ENCODE measurements around the gene MGAT4B. TPM values are rescaled to one million over a fixed set of nuclear protein-coding genes. Genes with fewer than 3 reads are reported as not detected.

Gene MGAT4B
- total RNA-seq, 2 experiments from 2014 or later: 100 to 116 TPM

- no peak for ATAC-seq
- Mint-ChIP-seq H3K4me3 (no peak overlapping the region), H3K27ac (no peak overlapping the region), H3K36me3 (peaks cover 10% of the 10 kb centered on the region), H3K9me3 (ENCODE audit: low read depth) (no peaks in the 10 kb centered on the region), H3K27me3 (no peaks in the 10 kb centered on the region), H3K4me1 (peaks cover 36% of the 10 kb centered on the region)
- no peak for DNase-seq
- CTCF ChIA-PET: interaction anchor here (2.3 to 2.9 kb wide), 2 partner anchors 20 to 292 kb away, joined by 11 to 17 read pairs; partner anchors contain the start of gene SQSTM1
These were observed 6.5 kb downstream of the MGAT4B start for GRCh38 chr5:179800071-179800695.

DNA sequence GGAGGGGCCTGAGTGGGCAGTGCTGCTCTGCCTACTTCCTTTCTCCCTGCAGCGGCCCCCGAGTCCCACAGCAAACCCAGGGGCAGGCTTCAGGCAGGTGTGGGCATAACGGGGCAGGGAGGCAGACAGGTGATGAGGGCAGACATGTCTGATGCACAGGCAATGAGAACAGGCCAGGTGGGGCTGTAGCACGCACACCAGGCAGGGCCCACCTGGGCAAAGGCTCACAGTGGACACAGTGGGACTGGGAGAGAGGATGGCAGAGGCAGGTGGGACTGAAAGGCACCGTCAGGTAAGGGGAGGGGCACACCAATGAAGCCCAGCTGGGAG is 7.1 kb downstream of the MGAT4B start:
- peaks cover 10% of the 10 kb centered on the region for H3K36me3 Mint-ChIP-seq
- no peak for ATAC-seq
- peaks cover 36% of the 10 kb centered on the region for H3K4me1 Mint-ChIP-seq
- H3K27ac Mint-ChIP-seq: no peak overlapping the region
- DNase-seq: no peak
- no peaks in the 10 kb centered on the region for H3K9me3 Mint-ChIP-seq (ENCODE audit: low read depth)
- no peak overlapping the region for H3K4me3 Mint-ChIP-seq
- H3K27me3 Mint-ChIP-seq: no peaks in the 10 kb centered on the region
- CTCF ChIA-PET: interaction anchor here (2.9 kb wide), 1 partner anchor 292 kb away, joined by 11 read pairs; no protein-coding TSS in a partner anchor

DNA sequence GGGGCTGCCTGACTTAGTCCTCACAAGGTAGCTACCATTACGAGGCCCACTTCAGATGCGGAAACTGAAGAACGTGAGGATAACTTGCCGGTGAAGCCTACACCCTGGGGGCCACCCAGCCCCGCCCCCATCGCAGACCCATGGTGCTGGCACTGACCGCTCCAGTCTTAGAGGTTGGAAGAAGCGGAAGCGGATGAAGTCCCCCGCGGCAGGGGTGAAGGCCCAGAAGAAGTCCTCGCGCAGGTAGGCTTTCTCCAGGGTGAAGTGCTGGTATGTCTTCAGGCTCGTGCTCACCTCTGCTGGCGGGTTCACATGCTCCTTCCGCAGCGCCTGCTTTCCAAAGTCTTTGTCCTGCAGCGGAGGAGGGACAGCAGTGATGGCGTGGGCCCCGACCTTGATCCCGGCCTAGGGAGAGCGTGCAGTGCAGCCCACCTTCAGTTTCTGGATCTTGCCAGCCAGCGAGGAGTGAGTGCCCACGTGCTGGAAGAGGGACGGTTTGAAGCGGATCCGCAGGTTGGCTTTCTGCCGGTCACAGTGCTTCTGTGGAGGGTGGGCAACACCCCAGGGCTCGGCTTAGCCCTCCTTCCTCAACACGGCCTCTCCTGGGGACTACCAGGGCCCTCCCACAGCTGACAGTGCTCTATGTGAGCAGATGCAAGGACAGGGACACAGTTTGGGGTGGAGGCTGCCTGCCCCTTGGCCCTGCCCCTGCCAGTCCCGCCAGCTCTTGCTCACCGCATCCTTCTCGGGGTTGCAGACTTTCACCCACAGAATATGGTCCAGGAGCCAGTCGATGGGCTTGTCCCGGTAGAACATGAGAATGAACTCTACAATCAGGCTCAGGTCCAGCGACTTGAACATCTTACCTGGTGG is 7.7 kb downstream of the MGAT4B start:
- Mint-ChIP-seq H3K36me3 (peaks cover 10% of the 10 kb centered on the region), H3K4me1 (peaks cover 36% of the 10 kb centered on the region), H3K27me3 (no peaks in the 10 kb centered on the region), H3K4me3 (no peak overlapping the region), H3K27ac (no peak overlapping the region), H3K9me3 (ENCODE audit: low read depth) (no peaks in the 10 kb centered on the region)
- DNase-seq (no peak), ATAC-seq (no peak)
- CTCF ChIA-PET: no interaction called here

- Mint-ChIP-seq H3K4me3 (no peak overlapping the region), H3K36me3 (peaks cover 10% of the 10 kb centered on the region)
- CTCF ChIA-PET: interaction anchor here (5.1 kb wide), 1 partner anchor 35 kb away, joined by 49 read pairs; no protein-coding TSS in a partner anchor
These were observed 8.4 kb downstream of the MGAT4B start for GRCh38 chr5:179798144-179798770.

DNA sequence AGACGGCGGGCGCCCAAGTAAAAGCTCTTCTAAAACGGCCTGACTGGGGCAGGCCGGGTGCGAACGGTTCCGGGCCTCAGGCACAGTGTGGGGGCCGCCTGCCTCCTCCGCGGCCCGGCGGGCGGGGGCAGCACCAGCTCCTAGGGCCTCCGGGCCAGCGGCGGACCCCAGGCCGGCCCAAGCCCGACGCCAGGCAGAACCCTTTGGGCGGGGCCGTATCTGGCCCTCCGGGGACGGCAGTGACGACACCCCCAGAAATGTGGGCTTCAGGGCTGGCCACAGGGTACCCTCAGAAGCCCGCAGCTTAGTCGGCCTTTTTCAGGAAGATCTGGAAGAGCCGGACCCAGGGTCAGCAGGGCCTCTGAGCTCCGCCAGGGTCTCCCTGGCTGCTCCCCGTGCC is 8.9 kb downstream of the MGAT4B start:
- DNase-seq (no peak), ATAC-seq (no peak)
- H3K9me3 Mint-ChIP-seq (ENCODE audit: low read depth): no peaks in the 10 kb centered on the region
- H3K4me1 Mint-ChIP-seq: peaks cover 38% of the 10 kb centered on the region
- H3K4me3 Mint-ChIP-seq: no peak overlapping the region
- no peak overlapping the region for H3K27ac Mint-ChIP-seq
- H3K36me3 Mint-ChIP-seq: peaks cover 10% of the 10 kb centered on the region
- CTCF ChIA-PET: interaction anchor here (2.5 to 5.1 kb wide), 3 partner anchors 8 to 35 kb away, joined by 9 to 49 read pairs (median 12); partner anchors contain the start of gene SQSTM1
- no peaks in the 10 kb centered on the region for H3K27me3 Mint-ChIP-seq

More at GRCh38 chr5:179798144-179798770, 8.4 kb downstream of the MGAT4B start:
- ATAC-seq (no peak), DNase-seq (no peak)
- Mint-ChIP-seq H3K27me3 (no peaks in the 10 kb centered on the region), H3K4me1 (peaks cover 37% of the 10 kb centered on the region), H3K27ac (no peak overlapping the region), H3K9me3 (ENCODE audit: low read depth) (no peaks in the 10 kb centered on the region)

DNA sequence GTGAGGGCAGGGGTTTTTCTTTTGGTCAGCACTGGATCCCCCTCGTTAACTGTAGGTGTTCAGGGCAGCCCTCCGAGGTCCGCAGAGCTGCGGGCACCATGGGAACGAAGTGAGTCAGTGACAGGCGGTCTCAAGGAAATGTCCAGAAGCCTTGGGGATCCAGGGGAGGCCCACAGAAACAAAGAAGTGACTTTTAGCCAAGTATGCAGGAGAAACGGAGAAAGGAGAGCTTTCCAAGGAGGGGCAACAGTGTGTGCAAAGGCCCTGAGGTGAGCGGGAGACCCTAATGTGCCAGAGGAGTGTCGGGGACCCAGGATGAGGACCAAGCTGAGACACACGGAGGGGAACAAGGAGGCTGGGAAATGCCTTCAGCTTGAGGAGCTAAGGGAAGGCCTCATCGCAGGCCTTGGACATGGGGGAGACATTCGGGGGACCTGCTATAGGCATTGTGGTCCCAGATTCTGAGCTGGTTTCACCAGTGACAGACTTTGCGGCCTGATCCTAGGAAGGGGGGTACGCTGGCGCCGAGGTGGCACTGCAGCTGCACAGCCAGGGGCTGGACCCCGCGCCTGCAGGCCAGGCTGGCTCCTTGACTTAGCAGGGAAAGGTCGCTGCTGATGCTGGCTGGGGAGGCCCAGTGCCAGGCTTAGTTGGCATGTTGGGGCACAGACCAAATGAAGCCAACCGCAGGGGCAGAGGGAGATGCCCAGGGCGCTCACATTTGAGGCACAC is 9.6 kb downstream of the MGAT4B start:
- H3K27ac Mint-ChIP-seq: peak overlapping the region; percentile 31

GRCh38 chr5:179795863-179796833 is 10.5 kb downstream of the MGAT4B start:
- Mint-ChIP-seq H3K36me3 (peaks cover 8% of the 10 kb centered on the region), H3K27me3 (no peaks in the 10 kb centered on the region), H3K4me3 (peak overlapping the region; percentile 53), H3K27ac (peak overlapping the region; percentile 31), H3K4me1 (peaks cover 34% of the 10 kb centered on the region), H3K9me3 (ENCODE audit: low read depth) (no peaks in the 10 kb centered on the region)
- CTCF ChIA-PET: interaction anchor here (0.7 to 5.1 kb wide), 12 partner anchors 10 to 147 kb away, joined by 3 to 49 read pairs (median 4); partner anchors contain the start of gene SQSTM1
- DNase-seq (peak; percentile 73), ATAC-seq (peak; percentile 79)

More for the DNA sequence above, 9.6 kb downstream of the MGAT4B start:
- ATAC-seq (no peak), DNase-seq (no peak)
- Mint-ChIP-seq H3K27me3 (no peaks in the 10 kb centered on the region), H3K36me3 (peaks cover 10% of the 10 kb centered on the region), H3K4me1 (peaks cover 37% of the 10 kb centered on the region), H3K9me3 (ENCODE audit: low read depth) (no peaks in the 10 kb centered on the region), H3K4me3 (peak overlapping the region; percentile 33)
- CTCF ChIA-PET: interaction anchor here (1.3 to 5.1 kb wide), 4 partner anchors 9 to 34 kb away, joined by 5 to 49 read pairs (median 10); partner anchors contain the start of gene SQSTM1

GRCh38 chr5:179795049-179795862 is 11.4 kb downstream of the MGAT4B start:
- Mint-ChIP-seq H3K4me3 (peak overlapping the region; percentile 53), H3K27me3 (no peaks in the 10 kb centered on the region), H3K4me1 (peaks cover 34% of the 10 kb centered on the region), H3K36me3 (peaks cover 8% of the 10 kb centered on the region), H3K27ac (no peak overlapping the region), H3K9me3 (ENCODE audit: low read depth) (no peaks in the 10 kb centered on the region)
- CTCF ChIA-PET: interaction anchor here (0.7 to 5.1 kb wide), 14 partner anchors 11 to 148 kb away, joined by 3 to 49 read pairs (median 4); partner anchors contain the start of gene SQSTM1
- ATAC-seq: no peak
- no peak for DNase-seq

DNA sequence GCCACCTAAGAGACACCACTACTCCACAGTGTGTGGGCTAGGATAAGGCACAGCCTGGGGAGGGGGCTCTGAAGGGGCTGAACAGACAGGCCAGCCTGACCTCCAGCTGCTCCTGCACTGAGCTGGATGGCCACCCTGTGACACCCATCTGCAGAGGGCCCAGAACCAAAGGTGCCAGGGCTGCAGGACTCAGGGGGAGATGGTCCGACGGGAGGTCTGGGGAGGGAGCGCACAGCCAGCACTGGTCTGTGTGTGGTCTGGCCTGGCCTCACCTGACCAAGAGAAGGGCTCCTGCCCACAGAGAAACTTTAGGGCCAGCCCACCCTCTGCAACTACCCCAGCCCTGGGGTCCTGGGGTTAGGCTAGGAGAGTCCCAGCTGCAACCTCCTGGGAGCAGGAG is 12.1 kb downstream of the MGAT4B start:
- CTCF ChIA-PET: interaction anchor here (1.0 to 5.1 kb wide), 7 partner anchors 8 to 114 kb away, joined by 3 to 49 read pairs (median 4); no protein-coding TSS in a partner anchor
- no peak overlapping the region for H3K4me3 Mint-ChIP-seq
- no peaks in the 10 kb centered on the region for H3K9me3 Mint-ChIP-seq (ENCODE audit: low read depth)
- H3K27me3 Mint-ChIP-seq: no peaks in the 10 kb centered on the region
- ATAC-seq: no peak
- H3K27ac Mint-ChIP-seq: no peak overlapping the region
- peaks cover 34% of the 10 kb centered on the region for H3K4me1 Mint-ChIP-seq
- DNase-seq: no peak
- H3K36me3 Mint-ChIP-seq: peaks cover 6% of the 10 kb centered on the region

DNA sequence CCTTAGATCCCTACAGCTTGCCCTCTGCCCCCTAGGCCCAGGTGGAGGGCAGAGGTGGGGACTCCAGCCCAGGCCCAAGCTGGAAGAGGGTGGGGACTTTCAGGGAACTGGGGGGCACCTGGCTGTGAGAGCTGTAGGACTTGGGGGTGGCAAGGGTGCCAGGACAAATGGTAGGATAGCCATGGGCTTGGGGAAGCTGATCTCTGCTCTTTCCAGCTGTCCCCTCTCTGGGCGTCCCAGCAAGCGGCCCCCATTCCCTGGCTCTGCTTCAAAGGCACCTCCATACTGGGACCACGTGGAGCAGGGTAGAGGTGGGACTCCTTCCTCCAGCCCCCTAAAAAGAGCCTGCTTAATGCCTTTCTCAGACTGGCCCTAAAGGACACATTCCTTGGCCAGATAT is 12.5 kb downstream of the MGAT4B start:
- Mint-ChIP-seq H3K27ac (no peak overlapping the region), H3K9me3 (ENCODE audit: low read depth) (no peaks in the 10 kb centered on the region), H3K4me1 (peaks cover 34% of the 10 kb centered on the region), H3K27me3 (no peaks in the 10 kb centered on the region), H3K4me3 (no peak overlapping the region), H3K36me3 (peaks cover 2% of the 10 kb centered on the region)
- CTCF ChIA-PET: interaction anchor here (0.7 to 5.1 kb wide), 8 partner anchors 8 to 114 kb away, joined by 3 to 49 read pairs (median 3); no protein-coding TSS in a partner anchor
- ATAC-seq (no peak), DNase-seq (no peak)

DNA sequence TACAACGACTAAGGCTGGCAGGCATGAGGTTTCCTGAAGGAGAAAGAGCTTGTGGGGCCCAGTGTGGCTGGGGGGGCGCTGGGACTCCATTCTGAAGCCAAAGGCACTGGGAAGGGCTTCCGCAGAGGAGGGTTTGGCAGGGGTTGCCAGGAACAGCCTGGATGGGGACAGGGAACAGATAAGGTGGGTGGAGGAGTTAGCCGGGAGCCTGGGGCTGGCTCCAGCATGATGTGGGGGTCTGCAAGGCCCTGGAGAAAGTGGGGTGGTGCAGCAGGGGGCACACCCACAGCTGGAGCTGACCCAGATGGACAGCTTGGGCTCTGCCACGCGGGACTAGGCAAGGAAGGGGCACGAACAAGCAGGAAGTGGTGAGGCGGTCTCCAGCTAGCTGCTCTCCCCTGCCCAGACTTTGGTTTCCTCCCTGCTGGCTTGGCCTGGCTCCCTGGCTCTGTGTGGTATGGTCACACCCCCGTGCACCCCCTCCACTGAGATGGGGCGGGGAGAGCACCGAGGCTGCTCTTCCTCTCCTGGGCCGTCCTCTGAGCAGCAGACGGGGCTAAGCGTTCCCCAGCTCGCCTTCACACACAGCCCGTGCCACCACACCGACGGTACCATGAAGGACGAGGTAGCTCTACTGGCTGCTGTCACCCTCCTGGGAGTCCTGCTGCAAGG is 13.1 kb downstream of the MGAT4B start, which contains the start of gene LTC4S:
TSS of gene LTC4S (plus strand) at position 519 of the 672 bp plus-strand sequence. CDS start at position 614, 95 bp downstream.
- DNase-seq (peak; percentile 82), ATAC-seq (peak; percentile 41)
- H3K27me3 Mint-ChIP-seq: no peaks in the 10 kb centered on the region
- H3K4me1 Mint-ChIP-seq: peaks cover 34% of the 10 kb centered on the region
- H3K9me3 Mint-ChIP-seq (ENCODE audit: low read depth): no peaks in the 10 kb centered on the region
- H3K36me3 Mint-ChIP-seq: peaks cover 2% of the 10 kb centered on the region
- CTCF ChIA-PET: interaction anchor here (0.7 to 5.1 kb wide), 8 partner anchors 9 to 115 kb away, joined by 3 to 49 read pairs (median 3); no protein-coding TSS in a partner anchor
- peak within 1 kb of the TSS; percentile 53 for H3K4me3 Mint-ChIP-seq
- peak within 1 kb of the TSS; percentile 48 for H3K27ac Mint-ChIP-seq
